Globus pallidus (tissue), 1 donor: ENCODE measurements around the gene CAPZA1.
"Not testable (repeated sequence)": the region's sequence is repeated elsewhere in the genome, so short reads cannot be mapped to it uniquely, and the experiment has no call there.

ENCODE experiments used
- DNase-seq: peaks from one replicate; pipeline ENCODE4 v3.0.0-alpha.2; 2015; ENCODE audit warnings: low spot score

Gene CAPZA1

DNA sequence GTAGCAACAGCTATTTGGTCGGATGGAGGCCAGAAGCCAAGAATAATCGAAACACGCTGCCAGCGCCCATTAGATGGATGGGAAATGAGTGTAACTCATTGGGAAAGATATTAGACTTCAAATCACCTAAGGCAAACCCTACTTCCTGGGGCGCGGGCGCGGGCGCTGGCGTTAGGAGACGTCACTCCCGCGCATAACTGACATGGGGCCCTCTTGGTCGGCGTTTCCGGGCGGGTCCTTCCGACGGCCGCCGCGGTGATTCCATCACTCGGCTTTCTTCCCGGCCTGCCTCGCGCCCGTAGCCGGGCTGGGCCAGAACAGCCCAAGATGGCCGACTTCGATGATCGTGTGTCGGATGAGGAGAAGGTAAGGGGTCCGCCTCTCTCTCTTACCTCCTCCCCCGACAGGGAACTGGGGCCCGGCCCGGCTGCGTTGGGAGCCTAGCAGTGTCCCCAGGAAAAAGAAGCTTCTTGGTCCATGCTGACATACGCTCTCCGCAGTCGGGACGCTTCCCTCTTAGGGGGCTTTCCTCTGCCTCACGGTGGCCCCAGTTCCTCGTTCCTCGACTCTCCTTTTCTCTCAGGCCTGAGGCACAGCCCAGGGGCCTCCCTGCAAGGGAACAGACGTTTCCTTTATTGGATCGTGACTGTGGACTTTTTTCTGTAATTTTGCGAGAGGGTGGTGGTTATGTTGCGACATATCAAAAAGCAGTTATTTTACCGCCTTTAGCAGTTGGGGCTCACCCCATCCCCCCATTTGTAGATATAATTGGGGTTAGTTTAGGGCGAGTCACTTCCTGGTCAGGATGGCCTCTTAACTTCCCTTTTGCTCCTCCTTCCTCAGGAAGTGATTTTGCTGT lies at the start of gene CAPZA1:
Gene CAPZA1, plus strand, starts transcription at position 315 of the 859 bp plus-strand sequence. Its CDS starts 13 bp downstream, at position 328.
- peak; percentile 91 for DNase-seq

- no peak for DNase-seq
Observed at GRCh38 chr1:112575154-112575804, 44.4 kb upstream of the CAPZA1 start.

DNA sequence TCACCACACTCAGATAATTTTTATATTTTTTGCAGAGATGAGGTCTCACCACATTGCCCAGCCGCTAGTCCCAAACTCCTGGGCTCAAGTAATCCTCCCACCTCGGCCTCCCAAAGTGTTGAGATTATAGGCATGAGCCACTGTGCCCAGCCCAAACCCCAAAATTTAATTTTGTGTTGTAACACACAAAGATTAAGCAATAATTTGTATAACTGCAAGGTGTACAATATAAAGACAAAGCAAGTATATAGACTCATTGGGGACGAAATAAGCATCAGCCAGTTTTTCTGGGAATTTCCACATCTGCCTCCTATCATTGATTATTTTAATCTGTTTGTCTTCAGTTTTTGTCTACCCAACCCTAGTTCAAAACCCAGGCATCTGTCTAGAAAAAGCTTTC lies 43.4 kb upstream of the CAPZA1 start:
- DNase-seq: no peak

DNA sequence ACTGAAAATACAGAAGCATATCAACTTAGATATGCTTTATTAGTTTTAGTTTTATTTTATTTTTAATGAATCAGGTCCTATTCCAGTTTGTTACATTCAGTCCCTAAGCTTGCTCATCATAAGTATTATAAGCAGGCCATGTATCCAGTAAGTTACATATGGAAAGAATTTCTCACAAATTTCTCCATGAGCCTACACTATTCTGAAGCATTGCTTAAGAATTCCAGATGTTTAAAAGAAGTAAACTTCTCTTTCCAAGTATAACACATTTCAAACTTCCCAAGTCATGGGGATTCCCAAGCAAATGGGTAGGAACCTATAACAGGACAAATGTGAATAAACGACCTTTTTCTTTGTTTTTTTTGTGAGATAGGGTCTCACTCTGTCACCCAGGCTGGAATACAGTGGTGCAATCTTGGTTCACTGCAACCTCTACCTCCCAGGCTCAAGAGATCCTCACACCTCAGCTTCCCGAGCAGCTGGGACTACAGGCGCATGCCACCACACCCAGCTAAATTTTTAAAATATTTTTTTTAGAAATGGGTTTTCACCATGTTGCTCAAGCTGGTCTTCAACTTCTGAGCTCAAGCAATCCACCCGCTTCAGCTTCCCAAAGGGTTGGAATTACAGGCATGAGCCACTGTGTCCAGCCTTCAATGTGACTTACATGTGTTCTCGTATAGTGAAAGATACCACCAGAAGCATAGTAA lies 39.7 kb upstream of the CAPZA1 start:
- no peak for DNase-seq

- DNase-seq: no peak
Observed at GRCh38 chr1:112581586-112582192, 37.9 kb upstream of the CAPZA1 start.

GRCh38 chr1:112583366-112583765 lies 36.3 kb upstream of the CAPZA1 start:
- no peak for DNase-seq

- no peak for DNase-seq
Observed at GRCh38 chr1:112589766-112590165, 29.9 kb upstream of the CAPZA1 start.

DNA sequence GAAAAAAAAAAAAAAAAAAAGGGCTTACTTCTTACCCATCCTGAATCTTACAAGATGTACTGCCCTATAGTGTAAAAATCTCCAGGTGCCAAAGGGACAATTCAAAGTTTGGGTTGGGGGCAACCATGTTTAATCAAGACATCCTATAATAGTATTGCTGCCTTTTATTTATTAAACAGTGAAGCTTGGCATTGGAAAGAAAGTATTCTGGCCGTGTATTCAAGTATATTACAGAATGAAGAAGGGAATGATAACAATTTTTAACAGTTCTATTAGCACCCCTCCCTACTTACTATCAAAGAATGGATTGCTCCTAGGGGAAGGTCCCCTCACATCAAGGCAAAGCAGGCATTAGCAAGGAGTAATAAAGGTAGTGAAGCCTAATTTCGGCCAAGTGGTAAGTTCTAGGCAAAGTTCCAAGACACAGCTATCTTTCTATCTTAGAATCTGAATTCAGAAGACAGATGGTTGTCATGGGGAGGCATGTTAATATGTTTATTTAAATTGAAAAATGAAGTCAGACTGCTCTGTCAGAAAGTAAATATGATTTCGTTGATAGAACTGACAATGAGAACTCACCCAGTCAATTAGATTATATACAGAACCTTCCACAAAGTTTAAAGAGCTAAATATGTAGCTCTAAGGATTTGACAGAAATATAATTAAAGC lies 25.3 kb upstream of the CAPZA1 start:
- DNase-seq: no peak

DNA sequence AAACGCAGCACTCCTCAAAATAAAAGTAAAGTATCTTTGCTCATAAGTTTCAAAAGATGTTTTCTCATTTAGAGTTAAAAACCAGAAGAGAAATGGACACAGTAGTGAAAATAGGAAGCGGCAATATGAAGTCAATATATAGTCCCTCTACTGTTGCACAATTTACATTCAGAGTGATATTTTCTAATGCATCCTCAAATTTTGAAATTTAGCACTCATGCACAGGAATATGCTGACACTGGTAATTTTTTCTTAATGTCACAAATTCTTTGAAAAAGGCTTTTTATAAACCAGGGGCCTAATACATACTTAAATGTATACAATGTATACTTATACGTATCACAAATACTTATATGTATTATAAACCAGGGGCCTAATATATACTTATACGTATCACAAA lies 20.2 kb upstream of the CAPZA1 start:
- DNase-seq: no peak

- DNase-seq: no peak
Observed at GRCh38 chr1:112603012-112603411, 16.6 kb upstream of the CAPZA1 start.

- no peak for DNase-seq
Observed at GRCh38 chr1:112603541-112603940, 16.1 kb upstream of the CAPZA1 start.

DNA sequence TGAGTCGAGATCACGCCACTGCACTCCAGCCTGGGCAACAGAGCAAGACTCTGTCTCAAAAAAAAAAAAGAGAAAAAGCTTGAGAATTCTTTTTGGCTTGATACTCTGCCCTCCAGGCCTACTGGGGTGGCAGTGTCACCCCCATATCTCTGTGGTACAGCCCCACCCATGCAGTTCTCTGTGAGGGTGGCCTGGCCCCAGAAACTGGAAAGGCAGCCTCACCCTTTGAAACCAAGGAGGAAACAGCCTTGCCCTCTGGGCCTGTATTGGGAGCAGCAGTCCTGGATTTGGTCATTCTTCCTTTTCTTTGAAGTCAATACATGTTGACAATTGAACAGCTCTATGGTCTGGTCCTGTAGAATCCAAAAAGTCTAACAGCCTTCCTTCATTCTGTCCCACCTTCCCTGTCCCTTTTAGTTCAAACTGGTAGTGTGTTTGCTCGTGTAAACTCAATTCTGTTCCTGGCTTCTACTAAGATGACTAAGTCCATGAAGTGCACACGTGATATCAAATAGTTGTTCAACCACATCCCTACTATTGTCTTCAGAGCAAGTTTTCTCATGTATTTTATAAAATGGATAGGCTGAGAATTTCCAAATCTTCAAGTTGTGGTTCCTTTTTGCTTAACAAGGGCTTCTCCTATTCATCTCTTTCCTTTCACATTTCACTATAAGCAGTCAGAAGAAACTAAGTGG lies 13.9 kb upstream of the CAPZA1 start:
- DNase-seq: no peak

GRCh38 chr1:112614460-112615065 lies 5.1 kb upstream of the CAPZA1 start:
- DNase-seq: no peak

DNA sequence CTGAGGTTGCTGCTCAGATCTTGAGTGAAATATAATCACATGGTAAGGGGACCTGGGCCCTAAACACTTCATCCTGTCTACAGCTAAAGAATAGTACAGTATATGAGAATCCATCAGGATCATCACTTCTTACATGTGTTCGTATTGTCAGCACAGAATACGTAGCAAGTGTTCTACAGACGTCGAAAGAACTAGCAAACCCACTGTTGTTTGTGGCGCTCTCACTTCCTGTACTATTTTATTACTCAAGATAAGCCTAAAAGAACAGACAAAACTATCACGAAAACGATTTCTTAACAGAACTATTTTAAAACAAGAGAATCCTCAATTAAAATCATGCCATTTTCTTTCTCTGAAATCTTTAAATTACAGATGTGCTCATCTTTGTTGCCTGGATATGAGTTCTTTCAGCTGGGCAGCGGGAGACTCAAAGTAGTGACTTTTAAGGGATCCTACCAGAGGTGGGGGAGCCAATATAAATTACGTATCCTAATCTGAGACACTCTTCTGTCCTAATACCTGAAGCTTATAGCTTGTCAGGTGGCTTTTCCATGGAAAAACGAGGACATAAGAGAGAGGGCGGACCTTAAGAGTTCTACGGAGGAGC lies 1.4 kb upstream of the CAPZA1 start:
- peak; percentile 45 for DNase-seq

DNA sequence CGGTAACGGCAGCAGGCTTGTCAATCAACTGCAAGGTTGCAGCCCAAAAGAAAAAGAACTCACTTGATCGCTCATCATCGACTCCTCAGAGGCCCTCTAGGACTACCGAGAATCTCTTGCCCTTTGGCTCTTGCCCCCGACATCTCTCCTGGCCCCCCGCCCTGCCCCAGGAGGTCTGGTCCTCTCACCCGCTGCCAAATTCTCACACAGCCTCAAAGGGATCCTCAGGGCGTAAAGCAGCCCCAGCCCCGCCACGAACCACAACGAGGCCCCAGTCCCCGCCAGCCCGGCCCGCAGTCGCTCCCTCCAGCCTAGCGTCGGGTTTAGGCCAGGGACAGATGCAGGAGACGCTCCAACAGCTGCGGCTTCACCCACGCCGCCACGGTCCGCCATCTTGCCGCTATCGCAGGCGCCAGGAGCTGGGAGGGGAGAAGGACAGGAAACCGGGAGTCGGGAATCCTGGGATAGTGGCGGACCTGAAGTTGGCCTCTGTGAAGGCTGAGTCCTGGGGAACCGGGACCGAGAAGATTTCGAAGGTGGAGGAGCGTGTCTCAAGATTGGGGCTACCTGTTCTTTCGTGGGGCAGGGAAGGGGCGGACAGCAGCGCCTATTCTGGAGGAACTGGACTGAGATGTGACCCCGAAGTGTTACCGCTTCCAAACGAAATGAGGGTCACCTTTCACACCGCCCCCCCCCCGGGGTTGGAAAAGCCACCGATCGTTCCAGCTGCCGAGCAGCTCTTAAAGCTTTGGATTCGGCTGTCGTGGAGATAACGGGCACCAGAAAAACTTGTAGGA lies 713 bp upstream of the CAPZA1 start, which contains the start of gene ST7L:
Gene ST7L, minus strand, starts transcription at position 421 of the 797 bp plus-strand sequence. Its CDS starts 28 bp downstream, at position 393.
- peak; percentile 85 for DNase-seq

GRCh38 chr1:112620377-112620695 lies 704 bp downstream of the CAPZA1 start:
- no peak for DNase-seq

DNA sequence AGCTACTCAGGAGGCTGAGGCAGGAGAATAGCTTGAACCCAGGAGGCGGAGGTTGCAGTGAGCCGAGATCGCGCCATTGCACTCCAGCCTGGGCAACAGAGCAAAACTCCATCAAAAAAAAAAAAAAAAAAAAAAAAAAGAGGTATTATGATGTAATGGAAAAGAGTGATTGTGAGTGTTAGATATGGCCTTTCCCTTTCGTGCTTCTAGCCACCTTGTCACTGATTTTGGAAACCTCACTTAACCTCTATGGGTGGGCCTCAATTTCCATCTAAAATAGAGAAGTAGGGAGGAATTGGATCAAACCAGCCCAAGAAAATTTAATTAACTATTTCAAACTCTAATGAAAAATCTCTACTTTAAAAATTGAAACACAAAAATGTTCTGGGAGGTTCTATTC lies 4.9 kb downstream of the CAPZA1 start:
- not testable (repeated sequence) for DNase-seq

DNA sequence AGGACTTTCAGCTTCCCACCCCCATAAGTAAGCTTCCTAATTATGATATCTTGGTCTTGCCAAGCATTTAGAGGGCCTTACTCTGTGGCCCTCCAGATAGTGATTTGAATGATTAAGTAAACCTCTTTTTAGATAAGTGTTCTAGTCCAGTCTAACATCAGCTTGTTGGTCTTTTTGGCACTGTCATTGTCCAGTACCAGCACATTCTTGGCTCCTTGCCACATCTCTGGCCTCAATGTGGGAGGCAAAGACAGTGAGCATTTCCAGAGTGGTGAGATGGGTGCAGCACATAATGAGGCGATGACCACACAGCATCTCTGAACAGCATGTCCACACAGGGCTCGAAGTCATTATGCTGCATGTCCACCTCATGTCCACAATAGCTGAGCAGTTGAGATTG lies 6.1 kb downstream of the CAPZA1 start:
- DNase-seq: peak; percentile 32

DNA sequence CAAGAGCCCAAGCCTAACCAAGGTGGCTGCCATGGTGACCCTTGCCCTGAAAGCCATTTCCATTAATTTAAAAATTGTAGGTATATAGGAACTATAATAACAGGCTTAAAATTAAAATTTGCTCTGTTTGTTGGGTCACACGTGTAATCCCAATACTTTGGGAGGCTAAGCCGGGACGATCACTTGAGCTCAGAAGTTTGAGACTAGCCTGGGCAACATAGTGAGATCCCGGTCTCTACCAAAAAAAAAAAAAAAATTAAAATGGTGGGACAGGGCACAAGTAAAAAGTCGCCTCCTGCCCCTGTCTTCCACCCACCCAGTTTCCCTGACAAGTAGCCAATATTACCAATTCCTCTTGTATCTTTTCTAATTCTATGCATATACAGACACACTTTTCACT lies 6.6 kb downstream of the CAPZA1 start:
- no peak for DNase-seq

GRCh38 chr1:112626887-112627286 lies 7.3 kb downstream of the CAPZA1 start:
- no peak for DNase-seq
